ENCODE measurements around the gene XRN1.

- no peak for TF ChIP-seq POLR2A (IDR thresholded peaks at IDR 0.05)
- no peak for TF ChIP-seq CTCF (IDR thresholded peaks at IDR 0.05)
Measured at GRCh38 chr3:142259359-142259758, 188.5 kb downstream of the XRN1 start.
